ENCODE results near the gene HBP1.

HBP1 gene

GRCh38 chr7:107203607-107204006 is 34.8 kb downstream of the HBP1 start:
- Histone ChIP-seq H3K9ac (ENCODE audit: low read length) (no peak overlapping the region), H3K9me3 (ENCODE audit: insufficient read depth, low read length) (no peaks in the 10 kb centered on the region)
- no peak for TF ChIP-seq EZH2phosphoT487 (conservative IDR thresholded peaks at IDR 0.05; ENCODE audit: low read length)
- TF ChIP-seq CTCF (IDR thresholded peaks at IDR 0.05; ENCODE audit: insufficient read depth, low read length, poor library complexity, severe bottlenecking), result no peak

GRCh38 chr7:107206136-107206535 is 37.3 kb downstream of the HBP1 start:
- no peak overlapping the region for H2AFZ ChIP-seq (ENCODE audit: low read depth, low read length, severe bottlenecking)
- H3K9ac ChIP-seq (ENCODE audit: low read length), result no peak overlapping the region
- no peak overlapping the region for H3K4me2 ChIP-seq (ENCODE audit: low read depth, low read length, poor library complexity, severe bottlenecking)
- no peak overlapping the region for H3K27ac ChIP-seq (ENCODE audit: low read depth, low read length)
- no peaks in the 10 kb centered on the region for H3K9me3 ChIP-seq (ENCODE audit: insufficient read depth, low read length)
- no peaks in the 10 kb centered on the region for H3K27me3 ChIP-seq (ENCODE audit: low read length)
- TF ChIP-seq CTCF (IDR thresholded peaks at IDR 0.05; ENCODE audit: insufficient read depth, low read length, poor library complexity, severe bottlenecking) (no peak), EZH2phosphoT487 (conservative IDR thresholded peaks at IDR 0.05; ENCODE audit: low read length) (no peak)
- no peak overlapping the region for H3K4me3 ChIP-seq (ENCODE audit: insufficient read depth, low read length, poor library complexity, severe bottlenecking)
- H3K9me2 ChIP-seq (replicated peaks; ENCODE audit: insufficient read depth, low read length), result no peaks in the 10 kb centered on the region
- H4K20me1 ChIP-seq (ENCODE audit: low read depth, low read length), result no peaks in the 10 kb centered on the region
- H3F3A ChIP-seq (ENCODE audit: insufficient read depth), result no peaks in the 10 kb centered on the region
- H3K36me3 ChIP-seq (ENCODE audit: low read length), result no peaks in the 10 kb centered on the region
- no peaks in the 10 kb centered on the region for H3K79me2 ChIP-seq (ENCODE audit: insufficient read depth, low read length)

More at GRCh38 chr7:107203607-107204006, 34.8 kb downstream of the HBP1 start:
- no peak overlapping the region for H3K4me2 ChIP-seq (ENCODE audit: low read depth, low read length, poor library complexity, severe bottlenecking)
- H4K20me1 ChIP-seq (ENCODE audit: low read depth, low read length), result no peaks in the 10 kb centered on the region
- H3K36me3 ChIP-seq (ENCODE audit: low read length), result no peaks in the 10 kb centered on the region
- no peak overlapping the region for H2AFZ ChIP-seq (ENCODE audit: low read depth, low read length, severe bottlenecking)
- no peak overlapping the region for H3K27ac ChIP-seq (ENCODE audit: low read depth, low read length)
- no peaks in the 10 kb centered on the region for H3K79me2 ChIP-seq (ENCODE audit: insufficient read depth, low read length)
- H3K4me3 ChIP-seq (ENCODE audit: insufficient read depth, low read length, poor library complexity, severe bottlenecking), result no peak overlapping the region
- no peaks in the 10 kb centered on the region for H3K9me2 ChIP-seq (replicated peaks; ENCODE audit: insufficient read depth, low read length)
- H3K27me3 ChIP-seq (ENCODE audit: low read length), result no peaks in the 10 kb centered on the region
- no peaks in the 10 kb centered on the region for H3F3A ChIP-seq (ENCODE audit: insufficient read depth)

- H3K9me3 ChIP-seq (ENCODE audit: insufficient read depth, low read length), result no peaks in the 10 kb centered on the region
- no peak overlapping the region for H3K27ac ChIP-seq (ENCODE audit: low read depth, low read length)
- H3K79me2 ChIP-seq (ENCODE audit: insufficient read depth, low read length), result no peaks in the 10 kb centered on the region
- no peaks in the 10 kb centered on the region for H3K27me3 ChIP-seq (ENCODE audit: low read length)
- no peak overlapping the region for H3K4me2 ChIP-seq (ENCODE audit: low read depth, low read length, poor library complexity, severe bottlenecking)
- H3K9ac ChIP-seq (ENCODE audit: low read length), result no peak overlapping the region
- no peaks in the 10 kb centered on the region for H3K36me3 ChIP-seq (ENCODE audit: low read length)
- no peaks in the 10 kb centered on the region for H3K9me2 ChIP-seq (replicated peaks; ENCODE audit: insufficient read depth, low read length)
- no peaks in the 10 kb centered on the region for H3F3A ChIP-seq (ENCODE audit: insufficient read depth)
- H2AFZ ChIP-seq (ENCODE audit: low read depth, low read length, severe bottlenecking), result no peak overlapping the region
- H4K20me1 ChIP-seq (ENCODE audit: low read depth, low read length), result no peaks in the 10 kb centered on the region
- TF ChIP-seq EZH2phosphoT487 (conservative IDR thresholded peaks at IDR 0.05; ENCODE audit: low read length) (no peak), CTCF (IDR thresholded peaks at IDR 0.05; ENCODE audit: insufficient read depth, low read length, poor library complexity, severe bottlenecking) (no peak)
- no peak overlapping the region for H3K4me3 ChIP-seq (ENCODE audit: insufficient read depth, low read length, poor library complexity, severe bottlenecking)
Observed at GRCh38 chr7:107206706-107207105, 37.9 kb downstream of the HBP1 start.

Data from SU-DHL-6 (cell line).